ELF-1 (cell line): Measurements from ENCODE around the gene MAGEB4.

Source experiments
- DNase-seq: peaks from one replicate; pipeline ENCODE4 v3.0.0-alpha.2; 2016; ENCODE audit warnings: low read depth, low spot score

MAGEB4 gene

GRCh38 chrX:30283456-30284200 is 41.8 kb downstream of the MAGEB4 start:
- DNase-seq, result no peak
